H9 (cell line): ENCODE results near the gene JARID2. TPM values are rescaled to one million over a fixed set of nuclear protein-coding genes. Genes with fewer than 3 reads are reported as not detected.
A peak's percentile ranks its signal among the peaks of the same experiment; 100 is the strongest.

Source experiments
- DNase-seq: peaks from one replicate; pipeline ENCODE4 v3.0.0-alpha.2; 2017
- H2AFZ ChIP-seq: one replicate; pipeline ENCODE4 v1.6.1; 2013; ENCODE audit warnings: mild to moderate bottlenecking, low read length, control low read depth, moderate library complexity
- H2AK5ac ChIP-seq: 2 replicates; pipeline ENCODE4 v1.6.1; 2013; ENCODE audit warnings: low read length, control low read depth, mixed read lengths; ENCODE audit not compliant: insufficient read length
- H2BK120ac ChIP-seq: one replicate; pipeline ENCODE4 v1.6.1; 2013; ENCODE audit warnings: low read depth, mild to moderate bottlenecking, low read length, control low read depth, inconsistent platforms; ENCODE audit not compliant: poor library complexity, severe bottlenecking
- H2BK12ac ChIP-seq: 2 replicates; pipeline ENCODE4 v1.6.1; 2013; ENCODE audit warnings: low read length, control low read depth, mixed read lengths, low read depth; ENCODE audit not compliant: insufficient read length
- H2BK15ac ChIP-seq: 2 replicates; pipeline ENCODE4 v1.6.1; 2013; ENCODE audit warnings: low read depth, low read length, control low read depth
- H2BK20ac ChIP-seq: one replicate; pipeline ENCODE4 v1.6.1; 2013; ENCODE audit warnings: low read depth, mild to moderate bottlenecking, low read length, control low read depth, inconsistent platforms; ENCODE audit not compliant: poor library complexity, severe bottlenecking
- H2BK5ac ChIP-seq: 2 replicates; pipeline ENCODE4 v1.6.1; 2013; ENCODE audit warnings: low read length, control low read depth, mixed read lengths; ENCODE audit not compliant: insufficient read length
- H3K14ac ChIP-seq: 2 replicates; pipeline ENCODE4 v1.6.1; 2013; ENCODE audit warnings: low read length, control low read depth; ENCODE audit not compliant: insufficient read depth
- H3K18ac ChIP-seq: 2 replicates; pipeline ENCODE4 v1.6.1; 2013; ENCODE audit warnings: low read depth, mild to moderate bottlenecking, mixed read lengths, low read length, control low read depth; ENCODE audit not compliant: insufficient read length
- H3K23ac ChIP-seq: 2 replicates; pipeline ENCODE4 v1.6.1; 2013; ENCODE audit warnings: low read length, control low read depth, mixed read lengths, low read depth; ENCODE audit not compliant: insufficient read length
- H3K23me2 ChIP-seq: 2 replicates; pipeline ENCODE4 v1.6.1; 2013; ENCODE audit warnings: low read depth, mild to moderate bottlenecking, mixed read lengths, low read length, control low read depth; ENCODE audit not compliant: insufficient read length, poor library complexity, severe bottlenecking
- H3K27ac ChIP-seq: 2 replicates; pipeline ENCODE4 v1.5.1; 2013; ENCODE audit warnings: low read length, control low read depth, mixed read lengths, low read depth; ENCODE audit not compliant: insufficient read length
- H3K27me3 ChIP-seq: 2 replicates; pipeline ENCODE4 v1.6.1; 2013; ENCODE audit warnings: low read length, control low read depth, inconsistent platforms; ENCODE audit not compliant: insufficient read depth
- H3K4ac ChIP-seq: 2 replicates; pipeline ENCODE4 v1.6.1; 2013; ENCODE audit warnings: low read depth, mild to moderate bottlenecking, control low read depth, inconsistent platforms, low read length, moderate library complexity
- H3K4me1 ChIP-seq: 2 replicates; pipeline ENCODE4 v1.6.1; 2013; ENCODE audit warnings: low read length, control low read depth, inconsistent platforms; ENCODE audit not compliant: insufficient read depth
- H3K4me2 ChIP-seq: 2 replicates; pipeline ENCODE4 v1.6.1; 2013; ENCODE audit warnings: low read length, control low read depth, mixed read lengths; ENCODE audit not compliant: insufficient read length, insufficient read depth
- H3K56ac ChIP-seq: 2 replicates; pipeline ENCODE4 v1.6.1; 2013; ENCODE audit warnings: low read depth, mild to moderate bottlenecking, mixed read lengths, low read length, control low read depth; ENCODE audit not compliant: insufficient read length
- H3K79me1 ChIP-seq: 2 replicates; pipeline ENCODE4 v1.6.1; 2013; ENCODE audit warnings: low read depth, mild to moderate bottlenecking, moderate library complexity, low read length, control low read depth, inconsistent platforms; ENCODE audit not compliant: insufficient read depth, poor library complexity, severe bottlenecking
- H3K79me2 ChIP-seq: 2 replicates; pipeline ENCODE4 v1.6.1; 2013; ENCODE audit warnings: low read length, control low read depth, inconsistent platforms; ENCODE audit not compliant: insufficient read depth
- H3K9ac ChIP-seq: 2 replicates; pipeline ENCODE4 v1.6.1; 2013; ENCODE audit warnings: low read length, control low read depth, mixed read lengths; ENCODE audit not compliant: insufficient read length; ENCODE audit errors: extremely low read depth
- H3K9me3 ChIP-seq: one replicate; pipeline ENCODE4 v1.6.1; 2013; ENCODE audit warnings: low read depth, low read length, inconsistent platforms; ENCODE audit not compliant: control insufficient read depth
- H3T11ph ChIP-seq: one replicate; pipeline ENCODE4 v1.6.1; 2013; ENCODE audit warnings: mild to moderate bottlenecking, low read length, control low read depth, inconsistent platforms
- H4K20me1 ChIP-seq: one replicate; pipeline ENCODE4 v1.6.1; 2013; ENCODE audit not compliant: control insufficient read depth, insufficient read length, insufficient read depth
- H4K5ac ChIP-seq: 2 replicates; pipeline ENCODE4 v1.6.1; 2013; ENCODE audit warnings: low read depth, mild to moderate bottlenecking, mixed read lengths, low read length, control low read depth; ENCODE audit not compliant: insufficient read length
- H4K8ac ChIP-seq: replicated peaks from 2 replicates; pipeline ENCODE4 v1.6.1; 2013; ENCODE audit warnings: low read length, control low read depth, mixed read lengths, low read depth; ENCODE audit not compliant: insufficient read length
- H4K91ac ChIP-seq: 2 replicates; pipeline ENCODE4 v1.6.1; 2013; ENCODE audit warnings: low read depth, mild to moderate bottlenecking, moderate library complexity, mixed read lengths, low read length, control low read depth; ENCODE audit not compliant: insufficient read length
- H3K27ac Mint-ChIP-seq, 3 experiments: 2 replicates in 2 of 3; 3 replicates in 1 of 3; pipeline ENCODE4 v1.8.0; 2020 to 2021; ENCODE audit warnings: mixed read lengths in 3 of 3, mild to moderate bottlenecking in 1 of 3, moderate library complexity in 1 of 3
- H3K27me3 Mint-ChIP-seq: 2 replicates; pipeline ENCODE4 v1.8.0; 2021; ENCODE audit warnings: low read depth, mild to moderate bottlenecking, moderate library complexity, mixed read lengths
- H3K36me3 Mint-ChIP-seq, 3 experiments: 2 replicates in 2 of 3; 3 replicates in 1 of 3; pipeline ENCODE4 v1.8.0; 2020 to 2021; ENCODE audit warnings: low read depth in 3 of 3, mixed read lengths in 3 of 3; ENCODE audit not compliant: insufficient read depth in 1 of 3
- H3K4me1 Mint-ChIP-seq, 2 experiments: 2 replicates each; pipeline ENCODE4 v1.8.0; 2020; ENCODE audit warnings: mixed read lengths in 2 of 2
- H3K4me3 Mint-ChIP-seq, 2 experiments: 2 replicates in 1 of 2; 3 replicates in 1 of 2; pipeline ENCODE4 v1.8.0; 2020 to 2021; ENCODE audit warnings: mild to moderate bottlenecking in 2 of 2, mixed read lengths in 2 of 2, moderate library complexity in 1 of 2
- H3K9me3 Mint-ChIP-seq, 2 experiments: 2 replicates in 1 of 2; 3 replicates in 1 of 2; pipeline ENCODE4 v1.8.0; 2020; ENCODE audit warnings: mild to moderate bottlenecking in 2 of 2, mixed read lengths in 2 of 2, moderate library complexity in 1 of 2
- WGBS: extraction: QIAGEN DNeasy Blood & Tissue Kit; methylation state at CpG from one replicate; pipeline ENCODE4 v1.1.7; 2013; ENCODE audit warnings: missing lambda C conversion rate, low lambda C conversion rate, mixed read lengths; ENCODE audit not compliant: insufficient read length; ENCODE audit errors: extremely low coverage; 5-methylcytosine and 5-hydroxymethylcytosine counted together
- total RNA-seq: library from RNA; stranded (reverse); gene quantifications from 2 replicates; pipeline ENCODE4 v1.2.1, GENCODE V29; 2021
- TF ChIP-seq, protein P1 (sequence below): fragments of 200-600 bp; sonication (generic); conservative IDR thresholded peaks from 3 replicates; pipeline ENCODE4 v1.8.0; 2021; ENCODE audit warnings: antibody characterized with exemption, mild to moderate bottlenecking

JARID2 gene
- total RNA-seq, 1 experiment from 2014 or later = 174 TPM

DNA sequence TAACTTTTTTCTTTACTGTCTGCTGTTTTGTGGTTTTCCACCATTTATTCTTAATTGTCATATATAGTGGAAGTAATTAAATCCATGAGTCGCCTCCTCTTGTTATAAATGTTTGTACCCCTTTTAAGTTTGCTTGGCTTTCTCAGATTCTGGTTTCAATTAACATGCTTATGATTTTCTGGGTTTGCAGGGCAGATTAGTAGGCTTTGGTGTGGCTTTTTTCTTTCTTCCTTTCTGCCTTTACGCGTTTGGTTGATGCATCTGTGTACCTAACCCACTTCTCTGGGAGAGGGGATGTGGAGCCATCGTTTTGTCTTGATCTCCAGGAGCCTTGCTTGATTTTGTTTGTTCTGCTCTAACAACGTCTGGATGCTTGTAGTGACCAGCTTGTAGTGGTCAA is 100.4 kb downstream of the JARID2 start:
- H3K4me1 ChIP-seq = peaks cover 12% of the 10 kb centered on the region; the same call in 1 of the 2 replicates
- H3K9ac ChIP-seq = no peak overlapping the region
- H3K79me2 ChIP-seq = peaks cover 85% of the 10 kb centered on the region
- no peaks in the 10 kb centered on the region for H3K9me3 ChIP-seq
- no peak overlapping the region for H3K14ac ChIP-seq
- H3K18ac ChIP-seq = no peak overlapping the region
- Mint-ChIP-seq H3K27ac (peak overlapping the region in 1 of 3 experiments; percentile 85; a peak in 3 of 7 replicates), H3K9me3 (no peaks in the 10 kb centered on the region), H3K4me1 (peaks cover 77 to 87% of the 10 kb centered on the region in 2 experiments), H3K4me3 (no peak overlapping the region), H3K36me3 (0 out of 7 replicates have a peak, but pooled peaks cover 0 to 7% (median 0%) of the 10 kb centered on the region in 3 experiments), H3K27me3 (no peaks in the 10 kb centered on the region)
- no peak overlapping the region for H3K56ac ChIP-seq
- H2BK12ac ChIP-seq = no peak overlapping the region
- no peaks in the 10 kb centered on the region for H3K27me3 ChIP-seq
- H4K5ac ChIP-seq = no peak overlapping the region
- H4K91ac ChIP-seq = no peak overlapping the region
- TF ChIP-seq, protein P1, sequence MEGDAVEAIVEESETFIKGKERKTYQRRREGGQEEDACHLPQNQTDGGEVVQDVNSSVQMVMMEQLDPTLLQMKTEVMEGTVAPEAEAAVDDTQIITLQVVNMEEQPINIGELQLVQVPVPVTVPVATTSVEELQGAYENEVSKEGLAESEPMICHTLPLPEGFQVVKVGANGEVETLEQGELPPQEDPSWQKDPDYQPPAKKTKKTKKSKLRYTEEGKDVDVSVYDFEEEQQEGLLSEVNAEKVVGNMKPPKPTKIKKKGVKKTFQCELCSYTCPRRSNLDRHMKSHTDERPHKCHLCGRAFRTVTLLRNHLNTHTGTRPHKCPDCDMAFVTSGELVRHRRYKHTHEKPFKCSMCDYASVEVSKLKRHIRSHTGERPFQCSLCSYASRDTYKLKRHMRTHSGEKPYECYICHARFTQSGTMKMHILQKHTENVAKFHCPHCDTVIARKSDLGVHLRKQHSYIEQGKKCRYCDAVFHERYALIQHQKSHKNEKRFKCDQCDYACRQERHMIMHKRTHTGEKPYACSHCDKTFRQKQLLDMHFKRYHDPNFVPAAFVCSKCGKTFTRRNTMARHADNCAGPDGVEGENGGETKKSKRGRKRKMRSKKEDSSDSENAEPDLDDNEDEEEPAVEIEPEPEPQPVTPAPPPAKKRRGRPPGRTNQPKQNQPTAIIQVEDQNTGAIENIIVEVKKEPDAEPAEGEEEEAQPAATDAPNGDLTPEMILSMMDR = no peak
- no peak overlapping the region for H3K4ac ChIP-seq
- no peaks in the 10 kb centered on the region for H3K23me2 ChIP-seq
- H3K79me1 ChIP-seq = no peaks in the 10 kb centered on the region
- H3K23ac ChIP-seq = no peak overlapping the region
- H2BK120ac ChIP-seq = no peak overlapping the region
- no peak overlapping the region for H4K8ac ChIP-seq
- WGBS = no CpG with 5 or more reads among the region's 5 CpGs
- no peak overlapping the region for H3K4me2 ChIP-seq
- no peak overlapping the region for H2AK5ac ChIP-seq
- DNase-seq = no peak
- no peak overlapping the region for H3K27ac ChIP-seq
- H2AFZ ChIP-seq = no peak overlapping the region
- H2BK20ac ChIP-seq = no peak overlapping the region
- no peak overlapping the region for H2BK5ac ChIP-seq
- no peak overlapping the region for H2BK15ac ChIP-seq
- peaks cover 2% of the 10 kb centered on the region for H4K20me1 ChIP-seq
- no peak overlapping the region for H3T11ph ChIP-seq
